HCT116 (cell line): ENCODE results near the gene ASB10. TPM values are rescaled to one million over a fixed set of nuclear protein-coding genes. Genes with fewer than 3 reads are reported as not detected.

Experiments
- ATAC-seq: fragments of 200-7000 bp; cut with Tn5 transposase; 2 replicates; pipeline ENCODE4 v1.9.1; 2020; ENCODE audit warnings: mild to moderate bottlenecking, moderate library complexity
- BruUV-seq: library from RNA; stranded (reverse); fragments of 400-500 nt; replicated peaks from 2 replicates; lab custom pipeline; 2021; lab: Mats Ljungman, UMichigan
- CTCF ChIA-PET: fragments of 300-600 bp; sonication (Branson Sonifier 250); formaldehyde crosslinking; loops from one replicate; lab custom pipeline; 2021; ENCODE audit warnings: antibody characterized with exemption; lab: Charles Lee
- POLR2A ChIA-PET: fragments of 300-600, 350-600 bp; sonication (Branson Sonifier 250); formaldehyde crosslinking; loops from one replicate; lab custom pipeline; 2021; ENCODE audit warnings: antibody characterized with exemption; lab: Charles Lee
- RAD21 ChIA-PET, 2 experiments: fragments of 300-600 bp; sonication (Branson Sonifier 250); formaldehyde crosslinking; loops; one replicate each; lab custom pipeline; 2023; ENCODE audit warnings: low total read pairs in 2 of 2; ENCODE audit not compliant: uncharacterized antibody in 2 of 2, unreplicated experiment in 2 of 2, low non-redundant PET in 1 of 2; lab: Charles Lee
- DNase-seq: peaks from one replicate; pipeline ENCODE4 v3.0.0-alpha.2; 2010; ENCODE audit warnings: low read depth, low spot score
- H2AFZ ChIP-seq: fragments of 200-600 bp; shearing (Covaris generic), sonication (generic); 2 replicates; pipeline ENCODE4 v1.6.1; 2017; ENCODE audit warnings: low read depth, mixed run types, mixed read lengths, antibody characterized with exemption, low read length; ENCODE audit not compliant: poor library complexity, severe bottlenecking
- H3K27ac ChIP-seq: 2 replicates; pipeline ENCODE4 v1.5.1; 2012; ENCODE audit warnings: low read depth, low read length
- H3K27me3 ChIP-seq: fragments of 200-600 bp; sonication (generic); 2 replicates; pipeline ENCODE4 v1.6.1; 2016; ENCODE audit warnings: mixed run types, low read length, mixed read lengths; ENCODE audit not compliant: insufficient read depth
- H3K36me3 ChIP-seq, 2 experiments: fragments of 200-500 bp in 1 of 2; fragments of 200-600 bp in 1 of 2; sonication (Bioruptor generic) in 1 of 2; sonication (generic) in 1 of 2; 2 replicates each; pipeline versions ENCODE4 v1.5.1 to v1.6.1; 2014 to 2016; ENCODE audit warnings: low read length in 2 of 2, inconsistent platforms in 1 of 2, mixed read lengths in 1 of 2, mixed run types in 1 of 2; ENCODE audit not compliant: insufficient read depth in 2 of 2, control insufficient read depth in 1 of 2
- H3K4me1 ChIP-seq, 2 experiments: fragments of 200-600 bp in 1 of 2; sonication (generic) in 1 of 2; 2 replicates each; pipeline versions ENCODE4 v1.5.1 to v1.6.1; 2012 to 2017; ENCODE audit warnings: low read length in 2 of 2, inconsistent platforms in 1 of 2, mild to moderate bottlenecking in 1 of 2, mixed read lengths in 1 of 2, mixed run types in 1 of 2, moderate library complexity in 1 of 2; ENCODE audit not compliant: insufficient read depth in 2 of 2, control insufficient read depth in 1 of 2
- H3K4me2 ChIP-seq: fragments of 200-600 bp; sonication (generic); 2 replicates; pipeline ENCODE4 v1.6.1; 2017; ENCODE audit warnings: mixed run types, low read length, mixed read lengths
- H3K4me3 ChIP-seq, 2 experiments: fragments of 200-600 bp in 1 of 2; sonication (generic) in 1 of 2; replicated peaks in 1 of 2; 2 replicates each; pipeline ENCODE4 v1.5.1; 2011 to 2016; ENCODE audit warnings: low read length in 2 of 2, control low read depth in 1 of 2, low read depth in 1 of 2, mild to moderate bottlenecking in 1 of 2, mixed read lengths in 1 of 2, mixed run types in 1 of 2
- H3K79me2 ChIP-seq: fragments of 200-600 bp; sonication (generic); 2 replicates; pipeline ENCODE4 v1.6.1; 2017; ENCODE audit warnings: mild to moderate bottlenecking, mixed run types, low read length, moderate library complexity, mixed read lengths; ENCODE audit not compliant: insufficient read depth
- H3K9ac ChIP-seq: fragments of 200-600 bp; sonication (generic); 2 replicates; pipeline ENCODE4 v1.6.1; 2016; ENCODE audit warnings: low read length, mixed read lengths
- H3K9me2 ChIP-seq: fragments of 200-600 bp; sonication (generic), shearing (Covaris generic); 2 replicates; pipeline ENCODE4 v1.6.1; 2017; ENCODE audit warnings: mixed run types, mild to moderate bottlenecking, moderate library complexity; ENCODE audit not compliant: insufficient read depth
- H3K9me3 ChIP-seq, 2 experiments: fragments of 200-500 bp in 1 of 2; fragments of 200-600 bp in 1 of 2; sonication (Bioruptor generic) in 1 of 2; sonication (generic) in 1 of 2; 2 replicates each; pipeline ENCODE4 v1.6.1; 2014 to 2017; ENCODE audit warnings: low read length in 2 of 2, mixed read lengths in 2 of 2, inconsistent platforms in 1 of 2, low read depth in 1 of 2, mild to moderate bottlenecking in 1 of 2, mixed run types in 1 of 2, moderate library complexity in 1 of 2; ENCODE audit not compliant: control insufficient read depth in 1 of 2, insufficient read depth in 1 of 2
- H4K20me1 ChIP-seq: fragments of 200-600 bp; sonication (generic), shearing (Covaris generic); 2 replicates; pipeline ENCODE4 v1.6.1; 2017; ENCODE audit warnings: mixed run types, mild to moderate bottlenecking, moderate library complexity; ENCODE audit not compliant: insufficient read depth
- CBX3 ChIP-seq: IDR thresholded peaks from 2 replicates; pipeline ENCODE4 v1.6.1; 2012; ENCODE audit warnings: low read depth
- CEBPB ChIP-seq: IDR thresholded peaks from 2 replicates; pipeline ENCODE4 v1.6.1; 2012; ENCODE audit warnings: low read depth
- EGR1 ChIP-seq: IDR thresholded peaks from 2 replicates; pipeline ENCODE4 v1.6.1; 2012; ENCODE audit warnings: low read depth
- ELF1 ChIP-seq: IDR thresholded peaks from 2 replicates; pipeline ENCODE4 v1.6.1; 2012; ENCODE audit warnings: low read depth, borderline replicate concordance
- EZH2 ChIP-seq: fragments of 200-600 bp; sonication (generic); IDR thresholded peaks from 2 replicates; pipeline ENCODE4 v1.6.1; 2017; ENCODE audit warnings: antibody characterized with exemption, mixed run types
- EZH2phosphoT487 ChIP-seq: fragments of 200-600 bp; IDR thresholded peaks from 2 replicates; pipeline ENCODE4 v1.6.1; 2018; ENCODE audit warnings: antibody characterized with exemption, borderline replicate concordance
- FOSL1 ChIP-seq: IDR thresholded peaks from 2 replicates; pipeline ENCODE4 v1.6.1; 2012; ENCODE audit warnings: low read depth
- RAD21 ChIP-seq: IDR thresholded peaks from 2 replicates; pipeline ENCODE4 v1.6.1; 2012; ENCODE audit warnings: low read depth, mild to moderate bottlenecking
- SIN3A ChIP-seq: IDR thresholded peaks from 2 replicates; pipeline ENCODE4 v1.6.1; 2012; ENCODE audit warnings: low read depth
- SRF ChIP-seq: IDR thresholded peaks from 2 replicates; pipeline ENCODE4 v1.6.1; 2012; ENCODE audit warnings: low read depth
- YY1 ChIP-seq: IDR thresholded peaks from 2 replicates; pipeline ENCODE4 v1.6.1; 2011; ENCODE audit warnings: low read length, low read depth, moderate library complexity, mild to moderate bottlenecking; ENCODE audit not compliant: insufficient replicate concordance; ENCODE audit errors: extremely low read depth
- ZFX ChIP-seq: fragments of 450-650 bp; IDR thresholded peaks from 2 replicates; pipeline ENCODE4 v1.6.1; 2017
- ZNF274 ChIP-seq: fragments of 200-500 bp; sonication (Bioruptor generic); IDR thresholded peaks from 2 replicates; pipeline ENCODE4 v1.6.1; 2014; ENCODE audit warnings: mild to moderate bottlenecking, low read depth, low read length, inconsistent platforms
- intact Hi-C: fragments of 100-400 bp; cut with micrococcal nuclease; formaldehyde crosslinking; loops from 2 replicates; pipeline ENCODE4 v1.10.0; 2022
- total RNA-seq: library from RNA; stranded (reverse); gene quantifications from one replicate; pipeline ENCODE4 v1.2.1, GENCODE V29; 2021; ENCODE audit not compliant: unreplicated experiment
- TF ChIP-seq, protein P1 (sequence below): IDR thresholded peaks from 2 replicates; pipeline ENCODE4 v1.6.1; 2012
- TF ChIP-seq, protein P2 (sequence below): IDR thresholded peaks from 2 replicates; pipeline ENCODE4 v1.6.1; 2011; ENCODE audit warnings: mild to moderate bottlenecking, low read length, moderate library complexity; ENCODE audit not compliant: insufficient replicate concordance; ENCODE audit errors: extremely low read depth
- TF ChIP-seq, protein P3 (sequence below): IDR thresholded peaks from 2 replicates; pipeline ENCODE4 v1.6.1; 2012
- TF ChIP-seq, protein P4 (sequence below): IDR thresholded peaks from 2 replicates; pipeline ENCODE4 v1.6.1; 2012; ENCODE audit warnings: low read depth
- TF ChIP-seq, protein P5 (sequence below), 3 experiments: fragments of 200-600 bp in 1 of 3; sonication (generic) in 1 of 3; IDR thresholded peaks in 2 of 3; conservative IDR thresholded peaks in 1 of 3; 2 replicates each; pipeline ENCODE4 v1.5.1; 2012 to 2017; ENCODE audit warnings: low read depth in 2 of 3, low read length in 2 of 3, antibody characterized with exemption in 1 of 3, borderline replicate concordance in 1 of 3, control low read depth in 1 of 3, mild to moderate bottlenecking in 1 of 3, mixed read lengths in 1 of 3, mixed run types in 1 of 3, moderate library complexity in 1 of 3; ENCODE audit not compliant: insufficient read depth in 1 of 3

The ASB10 gene
- total RNA-seq, 1 experiment from 2014 or later: not detected

DNA sequence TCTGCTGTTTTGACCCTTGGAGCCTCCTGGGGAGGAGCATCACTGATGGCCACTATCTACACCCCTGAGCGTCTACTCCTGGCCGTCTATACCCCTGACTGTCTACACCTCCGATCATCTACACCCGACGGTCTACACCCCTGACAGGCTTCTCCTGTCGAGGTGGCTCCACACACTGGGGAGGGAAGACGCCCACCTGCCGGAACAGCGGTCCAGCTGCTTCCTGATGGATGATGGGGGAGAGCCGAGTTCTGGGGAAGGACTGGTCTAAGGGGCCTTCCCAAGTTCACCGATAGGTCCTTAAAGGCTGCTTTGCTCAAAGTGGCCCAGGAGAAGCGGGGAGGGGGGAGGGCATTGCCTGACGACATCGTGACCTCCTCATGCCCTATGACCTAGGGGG lies 58.9 kb downstream of the ASB10 start:
- H3K27me3 ChIP-seq: no peaks in the 10 kb centered on the region
- RAD21 ChIA-PET: no interaction called here
- H3K9me3 ChIP-seq: no peaks in the 10 kb centered on the region
- ATAC-seq: no peak
- no peak overlapping the region for H3K9ac ChIP-seq
- TF ChIP-seq ZFX (no peak), EZH2phosphoT487 (no peak), EZH2 (no peak), SRF (no peak), SIN3A (no peak), YY1 (no peak), CEBPB (no peak), CBX3 (no peak), FOSL1 (no peak), ZNF274 (no peak), EGR1 (no peak), ELF1 (no peak), RAD21 (no peak)
- TF ChIP-seq, protein P1, sequence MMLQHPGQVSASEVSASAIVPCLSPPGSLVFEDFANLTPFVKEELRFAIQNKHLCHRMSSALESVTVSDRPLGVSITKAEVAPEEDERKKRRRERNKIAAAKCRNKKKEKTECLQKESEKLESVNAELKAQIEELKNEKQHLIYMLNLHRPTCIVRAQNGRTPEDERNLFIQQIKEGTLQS: no peak
- TF ChIP-seq, protein P2, sequence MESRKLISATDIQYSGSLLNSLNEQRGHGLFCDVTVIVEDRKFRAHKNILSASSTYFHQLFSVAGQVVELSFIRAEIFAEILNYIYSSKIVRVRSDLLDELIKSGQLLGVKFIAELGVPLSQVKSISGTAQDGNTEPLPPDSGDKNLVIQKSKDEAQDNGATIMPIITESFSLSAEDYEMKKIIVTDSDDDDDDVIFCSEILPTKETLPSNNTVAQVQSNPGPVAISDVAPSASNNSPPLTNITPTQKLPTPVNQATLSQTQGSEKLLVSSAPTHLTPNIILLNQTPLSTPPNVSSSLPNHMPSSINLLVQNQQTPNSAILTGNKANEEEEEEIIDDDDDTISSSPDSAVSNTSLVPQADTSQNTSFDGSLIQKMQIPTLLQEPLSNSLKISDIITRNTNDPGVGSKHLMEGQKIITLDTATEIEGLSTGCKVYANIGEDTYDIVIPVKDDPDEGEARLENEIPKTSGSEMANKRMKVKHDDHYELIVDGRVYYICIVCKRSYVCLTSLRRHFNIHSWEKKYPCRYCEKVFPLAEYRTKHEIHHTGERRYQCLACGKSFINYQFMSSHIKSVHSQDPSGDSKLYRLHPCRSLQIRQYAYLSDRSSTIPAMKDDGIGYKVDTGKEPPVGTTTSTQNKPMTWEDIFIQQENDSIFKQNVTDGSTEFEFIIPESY: no peak
- TF ChIP-seq, protein P3, sequence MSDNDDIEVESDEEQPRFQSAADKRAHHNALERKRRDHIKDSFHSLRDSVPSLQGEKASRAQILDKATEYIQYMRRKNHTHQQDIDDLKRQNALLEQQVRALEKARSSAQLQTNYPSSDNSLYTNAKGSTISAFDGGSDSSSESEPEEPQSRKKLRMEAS: no peak
- TF ChIP-seq, protein P4, sequence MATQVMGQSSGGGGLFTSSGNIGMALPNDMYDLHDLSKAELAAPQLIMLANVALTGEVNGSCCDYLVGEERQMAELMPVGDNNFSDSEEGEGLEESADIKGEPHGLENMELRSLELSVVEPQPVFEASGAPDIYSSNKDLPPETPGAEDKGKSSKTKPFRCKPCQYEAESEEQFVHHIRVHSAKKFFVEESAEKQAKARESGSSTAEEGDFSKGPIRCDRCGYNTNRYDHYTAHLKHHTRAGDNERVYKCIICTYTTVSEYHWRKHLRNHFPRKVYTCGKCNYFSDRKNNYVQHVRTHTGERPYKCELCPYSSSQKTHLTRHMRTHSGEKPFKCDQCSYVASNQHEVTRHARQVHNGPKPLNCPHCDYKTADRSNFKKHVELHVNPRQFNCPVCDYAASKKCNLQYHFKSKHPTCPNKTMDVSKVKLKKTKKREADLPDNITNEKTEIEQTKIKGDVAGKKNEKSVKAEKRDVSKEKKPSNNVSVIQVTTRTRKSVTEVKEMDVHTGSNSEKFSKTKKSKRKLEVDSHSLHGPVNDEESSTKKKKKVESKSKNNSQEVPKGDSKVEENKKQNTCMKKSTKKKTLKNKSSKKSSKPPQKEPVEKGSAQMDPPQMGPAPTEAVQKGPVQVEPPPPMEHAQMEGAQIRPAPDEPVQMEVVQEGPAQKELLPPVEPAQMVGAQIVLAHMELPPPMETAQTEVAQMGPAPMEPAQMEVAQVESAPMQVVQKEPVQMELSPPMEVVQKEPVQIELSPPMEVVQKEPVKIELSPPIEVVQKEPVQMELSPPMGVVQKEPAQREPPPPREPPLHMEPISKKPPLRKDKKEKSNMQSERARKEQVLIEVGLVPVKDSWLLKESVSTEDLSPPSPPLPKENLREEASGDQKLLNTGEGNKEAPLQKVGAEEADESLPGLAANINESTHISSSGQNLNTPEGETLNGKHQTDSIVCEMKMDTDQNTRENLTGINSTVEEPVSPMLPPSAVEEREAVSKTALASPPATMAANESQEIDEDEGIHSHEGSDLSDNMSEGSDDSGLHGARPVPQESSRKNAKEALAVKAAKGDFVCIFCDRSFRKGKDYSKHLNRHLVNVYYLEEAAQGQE: no peak
- TF ChIP-seq, protein P5, sequence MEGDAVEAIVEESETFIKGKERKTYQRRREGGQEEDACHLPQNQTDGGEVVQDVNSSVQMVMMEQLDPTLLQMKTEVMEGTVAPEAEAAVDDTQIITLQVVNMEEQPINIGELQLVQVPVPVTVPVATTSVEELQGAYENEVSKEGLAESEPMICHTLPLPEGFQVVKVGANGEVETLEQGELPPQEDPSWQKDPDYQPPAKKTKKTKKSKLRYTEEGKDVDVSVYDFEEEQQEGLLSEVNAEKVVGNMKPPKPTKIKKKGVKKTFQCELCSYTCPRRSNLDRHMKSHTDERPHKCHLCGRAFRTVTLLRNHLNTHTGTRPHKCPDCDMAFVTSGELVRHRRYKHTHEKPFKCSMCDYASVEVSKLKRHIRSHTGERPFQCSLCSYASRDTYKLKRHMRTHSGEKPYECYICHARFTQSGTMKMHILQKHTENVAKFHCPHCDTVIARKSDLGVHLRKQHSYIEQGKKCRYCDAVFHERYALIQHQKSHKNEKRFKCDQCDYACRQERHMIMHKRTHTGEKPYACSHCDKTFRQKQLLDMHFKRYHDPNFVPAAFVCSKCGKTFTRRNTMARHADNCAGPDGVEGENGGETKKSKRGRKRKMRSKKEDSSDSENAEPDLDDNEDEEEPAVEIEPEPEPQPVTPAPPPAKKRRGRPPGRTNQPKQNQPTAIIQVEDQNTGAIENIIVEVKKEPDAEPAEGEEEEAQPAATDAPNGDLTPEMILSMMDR (IDR thresholded peaks at IDR 0.05 in 2 of 3, conservative IDR thresholded peaks at IDR 0.05 in 1 of 3; ENCODE audit: borderline replicate concordance in 1 of 3, insufficient read depth in 1 of 3, low read depth in 2 of 3, low read length in 2 of 3): no peak
- TF ChIP-seq, all 23 proteins: peak for 0
- POLR2A ChIA-PET: no interaction called here
- CTCF ChIA-PET: no interaction called here
- Histone ChIP-seq H3K4me1 (peaks cover 0 to 8% of the 10 kb centered on the region in 2 experiments; a peak in 1 of 4 replicates), H3K79me2 (peaks cover 6% of the 10 kb centered on the region; the same call in 1 of the 2 replicates), H3K27ac (no peak overlapping the region), H3K36me3 (peaks cover 18 to 24% of the 10 kb centered on the region in 2 experiments; a peak in 3 of 4 replicates), H2AFZ (no peak overlapping the region), H4K20me1 (no peaks in the 10 kb centered on the region), H3K4me3 (no peak overlapping the region), H3K9me2 (no peaks in the 10 kb centered on the region), H3K4me2 (no peak overlapping the region)
- intact Hi-C loops: loop anchor here (10.0 kb wide), 1 partner anchor 117 kb away; the partner anchor contains the start of gene SMARCD3
- DNase-seq: no peak
- no TSS peak for BruUV-seq
